ENCODE results near the gene IFT25. TPM values are rescaled to one million over a fixed set of nuclear protein-coding genes. Genes with fewer than 3 reads are reported as not detected.

Gene IFT25
- polyA plus RNA-seq, 4 donors: 18.0 to 31.3 (median 20.3) TPM

- Histone ChIP-seq H3K4me1 (ENCODE audit: control insufficient read depth in 3 of 3, insufficient read depth in 2 of 3, low read depth in 1 of 3, low read length in 2 of 3) (peaks cover 4 to 18% (median 12%) of the 10 kb centered on the region in 3 donors), H3K36me3 (ENCODE audit: control insufficient read depth in 3 of 3, insufficient read depth in 2 of 3, low read depth in 1 of 3, low read length in 3 of 3) (peaks cover 0 to 3% (median 0%) of the 10 kb centered on the region in 3 donors), H3K27me3 (ENCODE audit: control insufficient read depth in 3 of 3, insufficient read depth in 3 of 3, low read length in 3 of 3) (no peaks in the 10 kb centered on the region), H3K27ac (ENCODE audit: low read depth in 1 of 3, low read length in 2 of 3) (no peak overlapping the region), H3K9me3 (ENCODE audit: control insufficient read depth in 2 of 2, insufficient read depth in 1 of 2, low read depth in 1 of 2, low read length in 1 of 2) (no peaks in the 10 kb centered on the region), H3K4me3 (ENCODE audit: low read depth in 1 of 3, low read length in 3 of 3) (no peak overlapping the region)
- no peak for FAIRE-seq
- DNase-seq: no peak
- whole genome bisulfite sequencing, 3 donors: 94 to 98% (median 96%) methylated on average over 14 of the region's 14 CpGs
These were observed 1.9 kb downstream of the IFT25 start for GRCh38 chr1:53943490-53944043.

GRCh38 chr1:53943090-53943489 is 2.4 kb downstream of the IFT25 start:
- Histone ChIP-seq H3K36me3 (ENCODE audit: control insufficient read depth in 3 of 3, insufficient read depth in 2 of 3, low read depth in 1 of 3, low read length in 3 of 3) (peaks cover 0 to 3% (median 0%) of the 10 kb centered on the region in 3 donors), H3K4me1 (ENCODE audit: control insufficient read depth in 3 of 3, insufficient read depth in 2 of 3, low read depth in 1 of 3, low read length in 2 of 3) (peaks cover 4 to 15% (median 12%) of the 10 kb centered on the region in 3 donors), H3K27ac (ENCODE audit: low read depth in 1 of 3, low read length in 2 of 3) (no peak overlapping the region), H3K27me3 (ENCODE audit: control insufficient read depth in 3 of 3, insufficient read depth in 3 of 3, low read length in 3 of 3) (no peaks in the 10 kb centered on the region), H3K4me3 (ENCODE audit: low read depth in 1 of 3, low read length in 3 of 3) (no peak overlapping the region), H3K9me3 (ENCODE audit: control insufficient read depth in 2 of 2, insufficient read depth in 1 of 2, low read depth in 1 of 2, low read length in 1 of 2) (no peaks in the 10 kb centered on the region)
- DNase-seq (no peak), FAIRE-seq (no peak)
- WGBS, 3 donors: 92 to 96% (median 93%) methylated on average over 6 of the region's 6 CpGs

- 87 to 89% (median 87%) methylated on average over 7 of the region's 7 CpGs for WGBS, 3 donors
- DNase-seq: no peak
- Histone ChIP-seq H3K27me3 (ENCODE audit: control insufficient read depth in 3 of 3, insufficient read depth in 3 of 3, low read length in 3 of 3) (no peaks in the 10 kb centered on the region), H3K4me1 (ENCODE audit: control insufficient read depth in 3 of 3, insufficient read depth in 2 of 3, low read depth in 1 of 3, low read length in 2 of 3) (peaks cover 4 to 11% (median 9%) of the 10 kb centered on the region in 3 donors), H3K27ac (ENCODE audit: low read depth in 1 of 3, low read length in 2 of 3) (no peak overlapping the region), H3K36me3 (ENCODE audit: control insufficient read depth in 3 of 3, insufficient read depth in 2 of 3, low read depth in 1 of 3, low read length in 3 of 3) (peaks cover 0 to 3% (median 0%) of the 10 kb centered on the region in 3 donors), H3K9me3 (ENCODE audit: control insufficient read depth in 2 of 2, insufficient read depth in 1 of 2, low read depth in 1 of 2, low read length in 1 of 2) (no peaks in the 10 kb centered on the region), H3K4me3 (ENCODE audit: low read depth in 1 of 3, low read length in 3 of 3) (no peak overlapping the region)
- FAIRE-seq: no peak
These were observed 3.2 kb downstream of the IFT25 start for GRCh38 chr1:53942127-53942957.

GRCh38 chr1:53938136-53938830 is 7.2 kb downstream of the IFT25 start:
- 91 to 94% (median 93%) methylated on average over 4 of the region's 4 CpGs for WGBS, 3 donors
- peaks cover 0 to 15% (median 5%) of the 10 kb centered on the region in 3 donors for H3K36me3 ChIP-seq (ENCODE audit: control insufficient read depth in 3 of 3, insufficient read depth in 2 of 3, low read depth in 1 of 3, low read length in 3 of 3)
- no peak overlapping the region for H3K27ac ChIP-seq (ENCODE audit: low read depth in 1 of 3, low read length in 2 of 3)
- no peaks in the 10 kb centered on the region for H3K4me1 ChIP-seq (ENCODE audit: control insufficient read depth in 3 of 3, insufficient read depth in 2 of 3, low read depth in 1 of 3, low read length in 2 of 3)
- no peak for DNase-seq
- no peak for FAIRE-seq
- H3K4me3 ChIP-seq (ENCODE audit: low read depth in 1 of 3, low read length in 3 of 3): no peak overlapping the region
- peaks cover 0 to 7% of the 10 kb centered on the region in 2 donors for H3K9me3 ChIP-seq (ENCODE audit: control insufficient read depth in 2 of 2, insufficient read depth in 1 of 2, low read depth in 1 of 2, low read length in 1 of 2)
- no peaks in the 10 kb centered on the region for H3K27me3 ChIP-seq (ENCODE audit: control insufficient read depth in 3 of 3, insufficient read depth in 3 of 3, low read length in 3 of 3)

- H3K4me3 ChIP-seq (ENCODE audit: low read depth in 1 of 3, low read length in 3 of 3): no peak overlapping the region
- peaks cover 0 to 16% of the 10 kb centered on the region in 2 donors for H3K9me3 ChIP-seq (ENCODE audit: control insufficient read depth in 2 of 2, insufficient read depth in 1 of 2, low read depth in 1 of 2, low read length in 1 of 2)
- peaks cover 0 to 19% (median 5%) of the 10 kb centered on the region in 3 donors for H3K36me3 ChIP-seq (ENCODE audit: control insufficient read depth in 3 of 3, insufficient read depth in 2 of 3, low read depth in 1 of 3, low read length in 3 of 3)
- no peaks in the 10 kb centered on the region for H3K27me3 ChIP-seq (ENCODE audit: control insufficient read depth in 3 of 3, insufficient read depth in 3 of 3, low read length in 3 of 3)
- H3K27ac ChIP-seq (ENCODE audit: low read depth in 1 of 3, low read length in 2 of 3): no peak overlapping the region
- WGBS, 3 donors: 93 to 100% (median 97%) methylated on average over 1 of the region's 1 CpG
- DNase-seq (no peak), FAIRE-seq (no peak)
- no peaks in the 10 kb centered on the region for H3K4me1 ChIP-seq (ENCODE audit: control insufficient read depth in 3 of 3, insufficient read depth in 2 of 3, low read depth in 1 of 3, low read length in 2 of 3)
These were observed 9.1 kb downstream of the IFT25 start for GRCh38 chr1:53936430-53936829.

GRCh38 chr1:53934170-53934765 is 11.2 kb downstream of the IFT25 start:
- DNase-seq (no peak), FAIRE-seq (no peak)
- H3K9me3 ChIP-seq (ENCODE audit: control insufficient read depth in 2 of 2, insufficient read depth in 1 of 2, low read depth in 1 of 2, low read length in 1 of 2): peaks cover 0 to 16% of the 10 kb centered on the region in 2 donors
- H3K36me3 ChIP-seq (ENCODE audit: control insufficient read depth in 3 of 3, insufficient read depth in 2 of 3, low read depth in 1 of 3, low read length in 3 of 3): peaks cover 0 to 19% (median 5%) of the 10 kb centered on the region in 3 donors
- no peak overlapping the region for H3K4me3 ChIP-seq (ENCODE audit: low read depth in 1 of 3, low read length in 3 of 3)
- no peak overlapping the region for H3K27ac ChIP-seq (ENCODE audit: low read depth in 1 of 3, low read length in 2 of 3)
- H3K4me1 ChIP-seq (ENCODE audit: control insufficient read depth in 3 of 3, insufficient read depth in 2 of 3, low read depth in 1 of 3, low read length in 2 of 3): no peaks in the 10 kb centered on the region
- no peaks in the 10 kb centered on the region for H3K27me3 ChIP-seq (ENCODE audit: control insufficient read depth in 3 of 3, insufficient read depth in 3 of 3, low read length in 3 of 3)
- WGBS, 3 donors: 94 to 100% (median 97%) methylated on average over 1 of the region's 1 CpG

- H3K27ac ChIP-seq (ENCODE audit: low read depth in 1 of 3, low read length in 2 of 3): no peak overlapping the region
- H3K36me3 ChIP-seq (ENCODE audit: control insufficient read depth in 3 of 3, insufficient read depth in 2 of 3, low read depth in 1 of 3, low read length in 3 of 3): peaks cover 4 to 19% (median 5%) of the 10 kb centered on the region in 3 donors
- 97 to 99% (median 97%) methylated on average over 2 of the region's 2 CpGs for WGBS, 3 donors
- H3K27me3 ChIP-seq (ENCODE audit: control insufficient read depth in 3 of 3, insufficient read depth in 3 of 3, low read length in 3 of 3): no peaks in the 10 kb centered on the region
- peaks cover 0 to 16% of the 10 kb centered on the region in 2 donors for H3K9me3 ChIP-seq (ENCODE audit: control insufficient read depth in 2 of 2, insufficient read depth in 1 of 2, low read depth in 1 of 2, low read length in 1 of 2)
- H3K4me1 ChIP-seq (ENCODE audit: control insufficient read depth in 3 of 3, insufficient read depth in 2 of 3, low read depth in 1 of 3, low read length in 2 of 3): no peaks in the 10 kb centered on the region
- FAIRE-seq: peak; percentile 91
- DNase-seq: no peak
- no peak overlapping the region for H3K4me3 ChIP-seq (ENCODE audit: low read depth in 1 of 3, low read length in 3 of 3)
These were observed 14.0 kb downstream of the IFT25 start for GRCh38 chr1:53931523-53931922.

GRCh38 chr1:53930932-53931331 is 14.6 kb downstream of the IFT25 start:
- Histone ChIP-seq H3K27ac (ENCODE audit: low read depth in 1 of 3, low read length in 2 of 3) (no peak overlapping the region), H3K9me3 (ENCODE audit: control insufficient read depth in 2 of 2, insufficient read depth in 1 of 2, low read depth in 1 of 2, low read length in 1 of 2) (peaks cover 0 to 16% of the 10 kb centered on the region in 2 donors), H3K4me1 (ENCODE audit: control insufficient read depth in 3 of 3, insufficient read depth in 2 of 3, low read depth in 1 of 3, low read length in 2 of 3) (no peaks in the 10 kb centered on the region), H3K27me3 (ENCODE audit: control insufficient read depth in 3 of 3, insufficient read depth in 3 of 3, low read length in 3 of 3) (no peaks in the 10 kb centered on the region), H3K4me3 (ENCODE audit: low read depth in 1 of 3, low read length in 3 of 3) (no peak overlapping the region), H3K36me3 (ENCODE audit: control insufficient read depth in 3 of 3, insufficient read depth in 2 of 3, low read depth in 1 of 3, low read length in 3 of 3) (peaks cover 4 to 16% (median 5%) of the 10 kb centered on the region in 3 donors)
- DNase-seq: no peak
- WGBS, 3 donors: 94 to 97% (median 95%) methylated on average over 3 of the region's 3 CpGs
- no peak for FAIRE-seq
